NB4 (cell line): Measurements from ENCODE around the gene ZC2HC1B.
A peak's percentile ranks its signal among the peaks of the same experiment; 100 is the strongest.

Experiments
- DNase-seq: peaks from one replicate; pipeline ENCODE4 v3.0.0; 2010; ENCODE audit warnings: low read depth
- H3K4me3 ChIP-seq: one replicate; pipeline ENCODE4 v1.5.1; 2011; ENCODE audit warnings: mild to moderate bottlenecking, low read depth, low read length, moderate library complexity
- CTCF ChIP-seq: IDR thresholded peaks from one replicate; pipeline ENCODE4 v1.5.1; 2012; ENCODE audit warnings: low read depth, low read length
- MAX ChIP-seq: IDR thresholded peaks from 2 replicates; pipeline ENCODE4 v1.6.1; 2011; ENCODE audit warnings: low read depth, low read length
- MYC ChIP-seq: IDR thresholded peaks from 2 replicates; pipeline ENCODE4 v1.6.1; 2011; ENCODE audit warnings: low read depth, low read length
- POLR2A ChIP-seq: IDR thresholded peaks from 2 replicates; pipeline ENCODE4 v1.6.1; 2011; ENCODE audit warnings: mild to moderate bottlenecking; ENCODE audit not compliant: insufficient read length; ENCODE audit errors: extremely low read depth

ZC2HC1B gene

GRCh38 chr6:143936778-143937667 is 72.7 kb downstream of the ZC2HC1B start:
- peak; percentile 16 for DNase-seq
- TF ChIP-seq CTCF (no peak), POLR2A (no peak), MAX (no peak), MYC (no peak)
- no peak overlapping the region for H3K4me3 ChIP-seq

- TF ChIP-seq POLR2A, result no peak
- TF ChIP-seq MYC, result no peak
- no peak for TF ChIP-seq MAX
- DNase-seq, result no peak
- H3K4me3 ChIP-seq, result no peak overlapping the region
These were observed 73.3 kb downstream of the ZC2HC1B start for GRCh38 chr6:143937668-143937970.

GRCh38 chr6:143939364-143939763 is 75.1 kb downstream of the ZC2HC1B start:
- DNase-seq, result peak; percentile 20
- no peak for TF ChIP-seq MYC
- TF ChIP-seq CTCF, result no peak
- no peak for TF ChIP-seq MAX
- TF ChIP-seq POLR2A, result no peak
- no peak overlapping the region for H3K4me3 ChIP-seq

GRCh38 chr6:143940011-143940597 is 75.8 kb downstream of the ZC2HC1B start:
- DNase-seq, result peak; percentile 69
- no peak for TF ChIP-seq MYC
- TF ChIP-seq POLR2A, result no peak
- peak; percentile 68 for TF ChIP-seq CTCF
- TF ChIP-seq MAX, result no peak
- no peak overlapping the region for H3K4me3 ChIP-seq

- peak; percentile 67 for DNase-seq
These were observed 77.8 kb downstream of the ZC2HC1B start for GRCh38 chr6:143941852-143942627.

More at GRCh38 chr6:143941852-143942627, 77.8 kb downstream of the ZC2HC1B start:
- H3K4me3 ChIP-seq, result no peak overlapping the region
- peak; percentile 65 for TF ChIP-seq CTCF
- TF ChIP-seq MYC, result peak; percentile 9; the same call in 1 of the 2 replicates
- TF ChIP-seq POLR2A, result no peak
